ENCODE data around the gene GAREM2. TPM values are rescaled to one million over a fixed set of nuclear protein-coding genes. Genes with fewer than 3 reads are reported as not detected.
A peak's percentile ranks its signal among the peaks of the same experiment; 100 is the strongest.

The GAREM2 gene
- total RNA-seq, 2 experiments from 2014 or later = 2.9 to 3.5 TPM

DNA sequence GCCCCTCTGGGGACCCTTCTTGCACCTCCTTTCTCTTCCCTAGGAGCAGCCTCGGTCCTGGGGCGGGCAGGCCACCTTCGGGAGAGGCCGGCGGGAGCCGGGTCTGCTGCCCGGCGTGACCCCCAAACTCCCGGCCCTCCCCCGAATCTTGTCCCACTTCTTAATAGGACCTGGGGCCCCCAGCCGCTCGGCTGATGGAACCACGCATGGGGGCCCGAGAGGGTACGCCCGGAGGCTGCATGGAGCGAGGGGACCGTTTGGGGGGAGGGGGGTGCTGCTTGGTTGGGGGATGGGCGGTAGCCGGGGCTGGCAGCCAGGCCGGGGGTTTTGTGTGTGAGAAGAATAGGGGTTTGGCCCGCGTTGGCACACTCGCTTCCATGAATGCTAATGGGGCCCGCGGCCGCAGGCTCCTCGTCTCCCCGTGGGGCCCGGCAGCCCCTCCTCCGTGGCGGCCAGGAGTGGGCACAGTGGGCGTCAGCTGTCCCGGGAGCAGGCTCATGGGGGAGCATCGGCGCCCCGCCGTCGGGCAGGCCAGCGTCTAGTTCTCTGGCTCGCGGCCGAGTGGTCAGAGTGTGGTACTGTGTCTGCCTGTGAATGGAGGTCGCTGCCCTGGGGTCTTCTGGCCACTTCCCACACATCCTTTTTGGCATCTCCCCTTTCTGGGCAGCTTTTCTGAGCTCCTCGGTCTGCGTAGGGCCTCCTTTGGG, 1.0 kb downstream of the GAREM2 start:
- peak overlapping the region; percentile 44 for H3K4me3 Mint-ChIP-seq
- CTCF ChIA-PET = interaction anchor here (1.1 to 6.2 kb wide), 3 partner anchors 10 to 13 kb away, joined by 4 to 24 read pairs (median 18); no protein-coding TSS in a partner anchor
- peaks cover 35% of the 10 kb centered on the region for H3K27me3 Mint-ChIP-seq
- H3K4me1 Mint-ChIP-seq = peaks cover 16% of the 10 kb centered on the region
- H3K27ac Mint-ChIP-seq = no peak overlapping the region
- no peaks in the 10 kb centered on the region for H3K9me3 Mint-ChIP-seq
- no peak for DNase-seq
- POLR2A ChIA-PET = no interaction called here
- peaks cover 2% of the 10 kb centered on the region for H3K36me3 Mint-ChIP-seq (ENCODE audit: low read depth)

GRCh38 chr2:26174691-26175465, 2.0 kb downstream of the GAREM2 start:
- H3K9me3 Mint-ChIP-seq = no peaks in the 10 kb centered on the region
- no peak overlapping the region for H3K27ac Mint-ChIP-seq
- ChIA-PET POLR2A (no interaction called here), CTCF (interaction anchor here (1.1 to 2.8 kb wide), 2 partner anchors 9 to 12 kb away, joined by 4 to 18 read pairs; no protein-coding TSS in a partner anchor)
- DNase-seq = no peak
- peaks cover 2% of the 10 kb centered on the region for H3K36me3 Mint-ChIP-seq (ENCODE audit: low read depth)
- H3K4me3 Mint-ChIP-seq = peak overlapping the region; percentile 44
- H3K4me1 Mint-ChIP-seq = peaks cover 20% of the 10 kb centered on the region
- peaks cover 36% of the 10 kb centered on the region for H3K27me3 Mint-ChIP-seq

DNA sequence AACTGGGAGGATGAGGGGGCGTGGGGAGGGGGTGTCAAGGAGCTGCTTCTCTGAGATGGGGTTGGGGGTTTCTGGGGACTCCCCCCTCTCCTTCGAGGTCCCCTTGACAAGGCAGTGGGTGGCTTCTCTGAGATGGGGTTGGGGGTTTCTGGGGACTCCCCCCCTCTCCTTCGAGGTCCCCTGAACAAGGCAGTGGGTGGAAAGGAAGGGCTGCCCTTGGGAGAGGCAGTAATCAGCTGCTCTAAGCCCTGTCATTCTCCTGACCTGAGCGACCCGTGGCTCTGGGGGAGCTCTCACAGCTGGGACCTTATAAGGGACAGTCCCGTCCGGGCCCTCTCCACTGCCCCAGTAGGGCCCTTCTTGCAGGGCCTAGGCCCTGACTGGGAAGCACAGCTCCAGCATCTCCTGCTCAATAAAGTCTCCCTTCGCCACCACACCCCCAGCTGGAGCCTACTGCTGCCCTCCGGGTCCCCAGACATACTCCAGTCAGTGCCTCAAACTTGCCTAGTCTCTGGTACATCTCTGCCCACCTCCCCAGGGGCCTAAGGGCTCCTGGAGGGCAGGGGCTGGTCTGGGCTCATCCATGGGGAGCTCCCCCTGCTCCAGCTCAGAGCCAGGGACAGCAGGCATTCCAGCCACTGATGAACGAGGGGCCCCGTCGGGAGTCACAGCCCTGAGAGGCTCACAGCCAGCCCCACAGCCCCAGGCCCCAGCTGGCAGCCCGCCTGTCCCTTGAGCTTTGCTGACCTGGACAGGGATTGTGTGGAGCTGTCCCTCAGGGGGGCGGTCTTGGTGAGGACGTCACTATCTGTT, 2.8 kb downstream of the GAREM2 start:
- Mint-ChIP-seq H3K27me3 (peaks cover 32% of the 10 kb centered on the region), H3K4me3 (no peak overlapping the region), H3K9me3 (no peaks in the 10 kb centered on the region), H3K4me1 (peaks cover 20% of the 10 kb centered on the region), H3K27ac (no peak overlapping the region), H3K36me3 (ENCODE audit: low read depth) (peaks cover 2% of the 10 kb centered on the region)
- ChIA-PET POLR2A (no interaction called here), CTCF (interaction anchor here (0.7 to 2.8 kb wide), 3 partner anchors 8 to 259 kb away, joined by 3 to 18 read pairs (median 3); no protein-coding TSS in a partner anchor)
- DNase-seq = no peak

DNA sequence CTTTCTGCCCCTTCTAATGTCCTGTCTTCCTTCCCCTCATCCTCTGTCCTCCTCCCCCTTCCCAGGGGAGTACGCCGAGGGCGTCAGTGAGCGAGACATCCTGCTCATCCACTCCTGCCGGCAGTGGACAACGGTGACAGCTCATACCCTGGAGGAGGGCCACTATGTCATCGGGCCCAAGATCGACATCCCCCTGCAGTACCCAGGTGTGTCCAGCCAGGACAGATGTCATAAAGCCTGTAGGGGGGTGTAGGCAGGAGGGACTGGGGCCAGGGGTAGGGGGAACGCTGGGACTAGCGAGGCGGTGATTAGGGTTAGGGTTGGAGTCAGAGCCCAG, 3.4 kb downstream of the GAREM2 start:
- Mint-ChIP-seq H3K36me3 (ENCODE audit: low read depth) (peaks cover 2% of the 10 kb centered on the region), H3K4me1 (peaks cover 20% of the 10 kb centered on the region), H3K27ac (no peak overlapping the region), H3K27me3 (peaks cover 32% of the 10 kb centered on the region), H3K9me3 (no peaks in the 10 kb centered on the region), H3K4me3 (no peak overlapping the region)
- ChIA-PET POLR2A (no interaction called here), CTCF (interaction anchor here (0.9 to 2.8 kb wide), 2 partner anchors 8 to 12 kb away, joined by 3 to 18 read pairs; no protein-coding TSS in a partner anchor)
- no peak for DNase-seq

- ChIA-PET POLR2A (no interaction called here), CTCF (interaction anchor here (2.8 kb wide), 1 partner anchor 7 kb away, joined by 18 read pairs; no protein-coding TSS in a partner anchor)
- peaks cover 12% of the 10 kb centered on the region for H3K4me1 Mint-ChIP-seq
- H3K27ac Mint-ChIP-seq = no peak overlapping the region
- H3K27me3 Mint-ChIP-seq = peaks cover 24% of the 10 kb centered on the region
- no peaks in the 10 kb centered on the region for H3K9me3 Mint-ChIP-seq
- DNase-seq = no peak
- no peak overlapping the region for H3K4me3 Mint-ChIP-seq
- H3K36me3 Mint-ChIP-seq (ENCODE audit: low read depth) = no peaks in the 10 kb centered on the region
Measured at GRCh38 chr2:26177122-26177521, 4.2 kb downstream of the GAREM2 start.

DNA sequence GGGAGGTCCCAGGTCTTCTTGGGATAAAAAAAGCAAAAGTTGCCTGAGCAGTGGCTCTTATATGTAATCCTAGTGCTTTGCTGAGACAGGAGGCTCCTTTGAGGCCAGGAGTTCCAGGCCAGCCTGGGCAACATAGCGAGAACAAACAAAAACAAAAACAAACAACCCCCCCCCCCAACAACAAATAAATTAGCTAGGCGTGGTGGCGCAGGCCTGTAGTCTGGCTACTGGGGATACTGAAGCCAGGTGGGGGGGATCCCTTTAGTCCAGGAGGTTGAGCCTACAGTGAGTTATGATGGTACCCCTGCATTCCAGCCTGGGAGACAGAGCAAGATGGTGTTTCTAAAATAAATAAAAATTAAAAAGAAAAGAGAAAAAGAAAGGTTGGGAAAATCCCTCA, 5.4 kb downstream of the GAREM2 start:
- POLR2A ChIA-PET = no interaction called here
- no peaks in the 10 kb centered on the region for H3K36me3 Mint-ChIP-seq (ENCODE audit: low read depth)

DNA sequence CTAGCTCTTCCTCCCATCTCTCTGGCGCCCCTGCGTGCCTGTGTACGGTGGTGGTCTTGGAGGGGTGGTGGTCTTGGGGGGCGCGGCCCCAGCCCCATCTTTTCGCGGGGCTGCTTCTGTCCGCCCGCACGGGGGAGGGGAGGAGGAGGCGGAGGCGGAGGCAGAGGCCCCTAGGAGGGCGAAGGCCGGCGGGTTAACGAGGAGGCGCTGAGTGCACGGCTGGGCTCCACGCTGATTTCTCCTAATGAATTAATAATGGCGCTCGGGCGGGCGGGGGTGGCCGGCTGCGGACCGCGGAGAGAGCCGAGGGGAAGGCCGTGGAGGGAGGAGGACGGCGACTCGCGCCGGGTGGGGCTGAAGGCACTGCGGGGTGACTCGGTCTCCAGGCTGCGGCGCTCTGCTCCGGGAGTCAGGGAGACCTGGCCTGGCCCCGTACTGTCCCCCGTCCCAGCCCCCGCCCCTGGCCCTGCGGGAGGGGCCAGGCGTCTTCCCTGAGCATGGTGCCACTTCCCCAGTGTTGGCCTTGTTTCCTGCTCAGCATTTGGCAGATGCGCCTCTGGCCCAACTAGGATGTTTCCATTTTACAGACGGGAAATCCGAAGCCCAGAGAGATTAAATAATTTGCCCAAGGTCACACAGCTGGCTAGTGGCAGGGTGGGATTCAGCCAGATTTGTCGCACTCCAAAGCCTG, 6.0 kb downstream of the GAREM2 start:
- H3K27me3 Mint-ChIP-seq = peaks cover 23% of the 10 kb centered on the region
- DNase-seq = no peak
- ChIA-PET CTCF (interaction anchor here (0.6 kb wide), 3 partner anchors 200 to 326 kb away, joined by 3 to 7 read pairs (median 4); no protein-coding TSS in a partner anchor), POLR2A (no interaction called here)
- H3K4me1 Mint-ChIP-seq = peaks cover 12% of the 10 kb centered on the region
- H3K4me3 Mint-ChIP-seq = peak overlapping the region; percentile 71
- no peaks in the 10 kb centered on the region for H3K9me3 Mint-ChIP-seq
- H3K36me3 Mint-ChIP-seq (ENCODE audit: low read depth) = no peaks in the 10 kb centered on the region
- no peak overlapping the region for H3K27ac Mint-ChIP-seq

More for the DNA sequence above, 5.4 kb downstream of the GAREM2 start:
- no peaks in the 10 kb centered on the region for H3K9me3 Mint-ChIP-seq
- H3K4me3 Mint-ChIP-seq = no peak overlapping the region
- DNase-seq = no peak
- H3K27ac Mint-ChIP-seq = no peak overlapping the region
- CTCF ChIA-PET = interaction anchor here (0.6 kb wide), 3 partner anchors 200 to 326 kb away, joined by 3 to 7 read pairs (median 4); no protein-coding TSS in a partner anchor
- peaks cover 10% of the 10 kb centered on the region for H3K4me1 Mint-ChIP-seq
- H3K27me3 Mint-ChIP-seq = peaks cover 21% of the 10 kb centered on the region

- Mint-ChIP-seq H3K27ac (no peak overlapping the region), H3K4me1 (peaks cover 9% of the 10 kb centered on the region), H3K4me3 (peak overlapping the region; percentile 71), H3K9me3 (no peaks in the 10 kb centered on the region), H3K27me3 (peaks cover 20% of the 10 kb centered on the region), H3K36me3 (ENCODE audit: low read depth) (no peaks in the 10 kb centered on the region)
- ChIA-PET CTCF (no interaction called here), POLR2A (no interaction called here)
- no peak for DNase-seq
Measured at GRCh38 chr2:26179446-26179913, 6.6 kb downstream of the GAREM2 start.

- Mint-ChIP-seq H3K4me1 (peaks cover 19% of the 10 kb centered on the region), H3K4me3 (no peak overlapping the region), H3K9me3 (no peaks in the 10 kb centered on the region), H3K27me3 (peaks cover 20% of the 10 kb centered on the region), H3K36me3 (ENCODE audit: low read depth) (no peaks in the 10 kb centered on the region), H3K27ac (no peak overlapping the region)
- CTCF ChIA-PET = interaction anchor here (0.7 to 3.5 kb wide), 3 partner anchors 12 to 162 kb away, joined by 3 to 24 read pairs (median 3); partner anchors contain the start of gene GAREM2
- POLR2A ChIA-PET = no interaction called here
- no peak for DNase-seq
Measured at GRCh38 chr2:26182441-26182840, 9.6 kb downstream of the GAREM2 start.

- Mint-ChIP-seq H3K9me3 (no peaks in the 10 kb centered on the region), H3K4me3 (peak overlapping the region; percentile 63), H3K27me3 (peaks cover 18% of the 10 kb centered on the region), H3K36me3 (ENCODE audit: low read depth) (no peaks in the 10 kb centered on the region), H3K4me1 (peaks cover 19% of the 10 kb centered on the region), H3K27ac (no peak overlapping the region)
- ChIA-PET CTCF (interaction anchor here (2.3 to 3.5 kb wide), 2 partner anchors 7 to 12 kb away, joined by 18 to 24 read pairs; partner anchors contain the start of gene GAREM2), POLR2A (no interaction called here)
- no peak for DNase-seq
Measured at GRCh38 chr2:26182887-26183630, 10.2 kb downstream of the GAREM2 start.

DNA sequence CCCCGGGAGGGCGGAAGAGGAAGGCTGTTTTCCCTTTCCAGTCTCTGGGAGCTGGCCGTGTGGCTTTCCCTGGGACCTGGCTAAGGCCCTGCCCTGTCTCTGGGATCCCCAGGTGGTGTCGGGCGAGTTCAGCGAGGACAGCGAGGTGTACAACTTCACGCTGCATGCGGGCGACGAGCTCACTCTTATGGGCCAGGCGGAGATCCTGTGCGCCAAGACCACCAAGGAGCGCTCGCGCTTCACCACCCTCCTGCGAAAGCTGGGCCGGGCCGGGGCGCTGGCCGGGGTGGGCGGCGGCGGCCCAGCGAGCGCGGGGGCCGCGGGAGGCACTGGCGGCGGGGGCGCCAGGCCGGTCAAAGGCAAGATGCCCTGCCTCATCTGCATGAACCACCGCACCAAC, 11.2 kb downstream of the GAREM2 start:
- peaks cover 17% of the 10 kb centered on the region for H3K27me3 Mint-ChIP-seq
- no peaks in the 10 kb centered on the region for H3K9me3 Mint-ChIP-seq
- CTCF ChIA-PET = interaction anchor here (0.6 to 3.5 kb wide), 20 partner anchors 8 to 348 kb away, joined by 3 to 24 read pairs (median 4); partner anchors contain the start of genes GAREM2 and SELENOI
- H3K36me3 Mint-ChIP-seq (ENCODE audit: low read depth) = no peaks in the 10 kb centered on the region
- POLR2A ChIA-PET = interaction anchor here (1.0 kb wide), 2 partner anchors 62 to 163 kb away, joined by 3 read pairs; partner anchors contain the start of gene ADGRF3
- no peak for DNase-seq
- peak overlapping the region; percentile 63 for H3K4me3 Mint-ChIP-seq
- peak overlapping the region; percentile 84 for H3K27ac Mint-ChIP-seq
- H3K4me1 Mint-ChIP-seq = peaks cover 18% of the 10 kb centered on the region

Measured in activated CD4-positive, alpha-beta T cell treated with anti-CD3 and anti-CD28 coated beads, Interleukin-2, amount 10 ng/mL, durations not matched to agents 7 days and 5 days (primary cell).